Effector memory CD8-positive, alpha-beta T cell (primary cell): ENCODE results near the gene STOM.
A peak's percentile ranks its signal among the peaks of the same experiment; 100 is the strongest.

Source experiments
- ATAC-seq: fragments of 150-1000 bp; cut with Tn5 transposase; replicated peaks from 2 replicates; pipeline ENCODE4 v1.10.0; 2021; ENCODE audit warnings: mild to moderate bottlenecking, moderate library complexity
- DNase-seq, 3 experiments: peaks; one replicate each; pipeline ENCODE4 v3.0.0; 2021
- H3K27ac Mint-ChIP-seq, 2 donors: one replicate each; pipeline ENCODE4 v1.8.0; 2022; ENCODE audit warnings: mild to moderate bottlenecking in 2 of 2, mixed read lengths in 2 of 2, moderate library complexity in 2 of 2
- H3K27me3 Mint-ChIP-seq, 2 donors: one replicate each; pipeline ENCODE4 v1.8.0; 2022; ENCODE audit warnings: mixed read lengths in 2 of 2
- H3K36me3 Mint-ChIP-seq: one replicate; pipeline ENCODE4 v1.8.0; 2022; ENCODE audit warnings: mild to moderate bottlenecking, moderate library complexity, mixed read lengths; ENCODE audit not compliant: insufficient read depth
- H3K4me1 Mint-ChIP-seq, 2 donors: one replicate each; pipeline ENCODE4 v1.8.0; 2022; ENCODE audit warnings: low read depth in 2 of 2, mixed read lengths in 2 of 2
- H3K4me3 Mint-ChIP-seq, 2 donors: one replicate each; pipeline ENCODE4 v1.8.0; 2022; ENCODE audit warnings: mild to moderate bottlenecking in 2 of 2, mixed read lengths in 2 of 2, moderate library complexity in 2 of 2
- H3K9me3 Mint-ChIP-seq, 2 donors: one replicate each; pipeline ENCODE4 v1.8.0; 2022; ENCODE audit warnings: mixed read lengths in 2 of 2

Gene STOM

DNA sequence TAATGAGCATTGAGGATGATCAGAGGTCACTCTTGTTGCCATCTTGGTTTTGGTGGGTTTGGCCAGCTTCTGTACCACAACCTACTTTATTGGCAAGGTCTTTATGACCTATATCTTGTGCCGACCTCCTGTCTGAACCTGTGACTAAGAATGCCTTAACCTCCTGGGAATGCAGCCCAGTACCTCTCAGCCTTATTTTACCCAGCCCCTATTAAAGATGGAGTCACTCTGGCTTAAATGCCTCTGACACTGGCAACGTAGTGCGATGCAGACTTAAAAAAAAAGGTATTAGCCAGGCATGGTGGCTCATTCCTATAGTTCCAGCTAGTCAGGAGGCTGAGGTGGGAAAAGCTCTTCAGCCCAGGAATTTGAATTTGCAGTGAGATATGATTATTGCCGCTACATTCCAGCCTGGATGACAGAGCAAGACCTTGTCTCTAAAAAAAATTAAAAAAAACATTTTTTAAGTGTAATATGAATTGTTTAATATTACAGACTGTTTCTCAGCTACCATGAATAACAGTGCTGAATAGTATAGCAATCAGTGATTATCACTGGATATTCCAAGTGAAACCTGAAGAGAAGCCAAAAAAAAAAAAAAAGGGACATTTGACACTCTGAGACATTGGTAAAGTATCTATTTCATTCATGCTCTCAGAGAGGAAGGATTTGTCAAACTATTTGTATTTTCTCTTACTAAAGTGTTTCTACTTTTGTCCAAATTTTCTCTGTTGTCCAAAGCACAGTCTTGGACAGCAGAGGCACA is 18.3 kb upstream of the STOM start:
- no peak overlapping the region for H3K4me3 Mint-ChIP-seq
- DNase-seq (no peak), ATAC-seq (no peak)
- H3K9me3 Mint-ChIP-seq: no peaks in the 10 kb centered on the region
- H3K27ac Mint-ChIP-seq: no peak overlapping the region
- H3K4me1 Mint-ChIP-seq: peaks cover 4 to 5% of the 10 kb centered on the region in 2 donors
- no peaks in the 10 kb centered on the region for H3K36me3 Mint-ChIP-seq
- H3K27me3 Mint-ChIP-seq: peaks cover 0 to 9% of the 10 kb centered on the region in 2 donors

DNA sequence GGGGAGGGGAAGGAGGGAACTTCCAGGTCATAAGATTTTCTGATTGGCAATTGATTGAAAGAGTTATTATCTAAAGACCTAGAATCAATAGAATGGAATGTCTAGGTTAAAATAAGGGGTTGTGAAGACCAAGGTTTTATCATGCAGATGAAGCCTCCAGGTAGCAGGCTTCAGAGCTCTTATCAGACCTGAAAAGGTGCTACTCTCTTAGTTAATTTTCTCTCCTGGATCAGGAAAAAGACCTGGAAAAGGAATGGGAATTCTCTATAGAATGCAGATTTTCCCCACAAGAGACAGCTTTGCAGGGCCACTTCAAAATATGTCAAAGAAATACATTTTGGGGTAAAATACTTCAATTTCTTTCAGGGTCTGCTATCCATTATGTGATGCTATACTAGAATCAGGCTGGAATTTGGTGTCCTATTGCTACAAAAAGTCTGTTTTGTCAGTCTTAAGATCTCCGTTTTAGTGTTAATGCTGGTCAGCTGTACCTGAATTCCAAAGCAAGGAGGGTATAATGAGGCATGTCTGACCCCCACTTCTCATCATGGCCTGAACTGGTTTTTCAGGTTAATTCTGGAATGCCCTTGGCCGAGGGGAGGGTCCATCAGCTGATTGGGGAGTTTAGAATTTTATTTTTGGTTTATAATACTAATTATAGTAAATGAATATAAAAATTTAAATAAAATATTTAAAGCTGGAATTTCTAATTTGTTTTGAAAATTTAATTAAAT is 16.6 kb upstream of the STOM start:
- no peak for DNase-seq
- H3K4me1 Mint-ChIP-seq: no peaks in the 10 kb centered on the region
- H3K36me3 Mint-ChIP-seq: no peaks in the 10 kb centered on the region
- no peak for ATAC-seq
- no peak overlapping the region for H3K4me3 Mint-ChIP-seq
- no peak overlapping the region for H3K27ac Mint-ChIP-seq
- peaks cover 0 to 9% of the 10 kb centered on the region in 2 donors for H3K27me3 Mint-ChIP-seq
- no peaks in the 10 kb centered on the region for H3K9me3 Mint-ChIP-seq

DNA sequence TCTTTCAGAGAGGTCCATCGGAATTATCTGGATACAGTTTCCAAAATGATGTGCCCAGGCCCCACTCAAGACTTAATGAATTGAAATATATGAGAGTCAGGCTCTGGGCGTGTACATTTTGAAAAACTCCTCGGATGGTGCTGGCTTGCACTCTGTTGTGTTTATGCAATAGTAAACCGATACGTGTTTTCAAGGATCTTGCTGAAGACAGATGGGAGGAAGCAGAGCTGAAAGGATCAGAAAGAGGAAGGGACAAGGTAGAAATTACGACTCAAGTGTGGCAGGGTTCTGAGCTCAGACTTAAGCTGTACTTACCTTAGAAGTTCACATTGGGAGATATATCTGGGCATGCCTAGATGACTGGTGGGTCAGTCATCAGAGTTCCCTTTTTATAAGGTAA is 13.7 kb upstream of the STOM start:
- Mint-ChIP-seq H3K9me3 (no peaks in the 10 kb centered on the region), H3K27ac (no peak overlapping the region), H3K4me1 (no peaks in the 10 kb centered on the region), H3K36me3 (no peaks in the 10 kb centered on the region), H3K27me3 (peaks cover 0 to 9% of the 10 kb centered on the region in 2 donors), H3K4me3 (no peak overlapping the region)
- DNase-seq (no peak), ATAC-seq (no peak)

DNA sequence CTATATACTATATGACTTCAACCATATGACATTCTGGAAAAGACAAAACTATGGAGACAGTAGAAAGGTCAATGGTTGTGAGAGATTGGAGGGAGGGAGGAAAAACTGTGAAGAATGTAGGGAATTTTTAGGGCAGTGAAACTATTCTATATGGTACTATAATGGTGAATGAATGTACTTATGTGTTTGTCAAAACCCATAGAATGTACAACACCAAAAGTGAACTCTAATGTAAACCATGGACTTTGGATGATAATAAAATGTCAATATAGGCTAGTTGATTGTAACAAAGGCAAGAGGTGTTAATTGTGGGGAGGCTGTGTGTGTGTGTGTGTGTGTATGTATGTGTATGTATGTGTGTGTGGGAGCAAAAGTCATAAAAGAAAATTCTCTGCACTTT is 10.8 kb upstream of the STOM start:
- ATAC-seq: no peak
- H3K9me3 Mint-ChIP-seq: no peaks in the 10 kb centered on the region
- H3K27ac Mint-ChIP-seq: no peak overlapping the region
- no peak for DNase-seq
- no peaks in the 10 kb centered on the region for H3K36me3 Mint-ChIP-seq
- H3K27me3 Mint-ChIP-seq: no peaks in the 10 kb centered on the region
- peaks cover 0 to 3% of the 10 kb centered on the region in 2 donors for H3K4me1 Mint-ChIP-seq
- H3K4me3 Mint-ChIP-seq: no peak overlapping the region

DNA sequence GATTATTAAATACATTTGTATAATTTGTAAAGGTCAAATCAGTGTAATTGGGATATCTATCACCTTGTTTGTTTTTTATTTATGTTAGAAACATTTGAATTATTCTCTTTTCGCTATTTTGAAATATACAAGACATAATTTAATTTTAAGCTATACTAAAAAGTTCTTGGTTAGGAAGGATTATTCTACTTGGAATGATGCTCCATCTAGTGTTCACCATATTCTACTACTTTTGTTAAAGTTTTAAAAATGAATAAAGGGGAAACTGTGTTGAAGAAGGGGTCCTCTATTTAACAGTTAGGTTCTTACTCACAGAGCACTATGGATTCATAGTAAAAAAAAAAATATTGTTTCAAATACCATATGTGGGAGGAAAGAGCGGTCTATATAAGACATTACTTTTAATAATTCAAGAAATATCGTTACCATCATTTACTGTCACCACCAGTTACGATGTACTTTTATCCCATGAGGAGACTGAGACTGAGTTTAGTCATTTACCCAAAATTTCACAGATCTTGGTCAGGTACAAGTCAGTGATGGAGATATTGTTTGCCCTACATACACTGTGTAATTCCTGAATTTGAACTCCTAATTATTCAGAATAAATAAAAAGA is 6.3 kb upstream of the STOM start:
- DNase-seq (no peak), ATAC-seq (peak; percentile 42)
- Mint-ChIP-seq H3K36me3 (no peaks in the 10 kb centered on the region), H3K27me3 (no peaks in the 10 kb centered on the region), H3K4me3 (no peak overlapping the region), H3K9me3 (no peaks in the 10 kb centered on the region), H3K27ac (no peak overlapping the region), H3K4me1 (peaks cover 15 to 19% of the 10 kb centered on the region in 2 donors)

DNA sequence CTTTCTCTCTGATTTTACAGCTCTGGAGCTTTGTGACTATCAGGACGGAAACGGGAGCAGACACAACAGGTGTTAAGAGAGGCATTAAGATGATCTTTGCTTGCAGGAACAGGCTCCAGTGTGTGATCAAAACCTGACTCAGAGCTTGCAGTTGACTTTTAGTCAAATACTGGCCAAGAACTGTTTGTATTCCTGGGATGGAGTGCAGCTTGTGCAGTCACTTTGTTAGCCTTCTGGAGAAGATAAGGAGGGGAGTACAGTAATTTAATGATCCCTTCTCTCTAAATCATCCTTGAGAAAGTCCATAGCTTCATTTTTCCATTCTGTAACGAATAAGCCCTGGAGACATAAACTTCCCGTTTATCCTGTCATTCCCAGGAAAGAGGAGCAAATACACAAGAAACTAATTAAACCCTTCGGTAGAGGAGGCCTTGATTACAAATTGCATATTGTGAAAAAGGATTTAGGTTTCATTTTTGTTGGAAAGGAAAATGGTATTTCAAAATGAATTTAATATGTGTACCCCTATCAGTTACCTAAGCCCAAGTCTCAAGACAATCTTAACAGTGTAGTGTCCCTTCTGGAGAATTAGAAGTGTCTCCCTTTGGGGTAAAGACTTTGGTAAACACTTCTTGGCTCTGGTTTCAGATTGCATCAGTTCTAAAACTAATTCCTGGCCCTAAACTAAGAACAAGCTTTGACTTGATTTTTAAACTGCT is 3.1 kb upstream of the STOM start:
- Mint-ChIP-seq H3K9me3 (peaks cover 0 to 7% of the 10 kb centered on the region in 2 donors), H3K27ac (peak overlapping the region in 1 of 2 donors; percentile 2), H3K36me3 (peaks cover 19% of the 10 kb centered on the region), H3K27me3 (no peaks in the 10 kb centered on the region), H3K4me1 (peaks cover 27 to 28% of the 10 kb centered on the region in 2 donors), H3K4me3 (no peak overlapping the region)
- ATAC-seq: no peak
- no peak for DNase-seq

DNA sequence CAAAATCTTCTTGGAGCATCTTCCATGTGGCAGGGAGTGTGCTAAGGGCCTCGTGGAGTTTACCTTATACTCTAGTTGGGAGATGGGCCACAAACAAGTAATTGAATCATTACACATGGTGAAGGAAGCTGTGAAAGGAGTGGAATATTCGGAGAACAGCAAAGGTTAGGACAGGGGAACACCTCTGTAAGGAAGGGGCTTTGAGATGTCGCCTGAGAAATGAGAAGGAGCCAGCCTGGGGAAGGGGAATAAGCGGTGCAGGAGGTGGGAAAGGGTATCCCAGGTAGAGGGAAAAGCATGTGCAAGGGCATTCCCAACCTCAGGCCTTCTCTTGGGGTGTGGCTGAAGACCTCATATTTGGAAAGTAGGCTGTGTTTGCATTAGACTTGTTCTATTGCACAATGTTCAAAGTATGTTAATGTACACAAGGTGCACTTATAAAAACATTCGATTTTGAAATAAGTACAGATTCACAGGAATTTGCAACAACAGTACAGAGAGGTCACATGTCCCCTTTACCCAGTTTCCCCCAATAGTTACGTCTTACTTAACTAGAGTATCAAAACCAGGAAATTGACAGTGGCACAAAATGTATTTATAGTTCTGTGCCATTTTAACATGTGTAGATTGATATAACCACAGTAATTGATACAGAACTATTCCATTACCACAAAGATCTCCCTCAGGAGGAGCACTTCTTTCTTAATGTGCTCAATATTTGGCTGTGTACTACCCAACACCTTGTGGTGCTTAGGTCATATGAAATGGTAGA is 2.4 kb upstream of the STOM start:
- ATAC-seq (no peak), DNase-seq (no peak)
- H3K4me1 Mint-ChIP-seq: peaks cover 27 to 36% of the 10 kb centered on the region in 2 donors
- H3K27ac Mint-ChIP-seq: peak overlapping the region in 1 of 2 donors; percentile 4
- H3K9me3 Mint-ChIP-seq: peaks cover 0 to 7% of the 10 kb centered on the region in 2 donors
- H3K27me3 Mint-ChIP-seq: no peaks in the 10 kb centered on the region
- H3K36me3 Mint-ChIP-seq: peaks cover 19% of the 10 kb centered on the region
- no peak overlapping the region for H3K4me3 Mint-ChIP-seq

DNA sequence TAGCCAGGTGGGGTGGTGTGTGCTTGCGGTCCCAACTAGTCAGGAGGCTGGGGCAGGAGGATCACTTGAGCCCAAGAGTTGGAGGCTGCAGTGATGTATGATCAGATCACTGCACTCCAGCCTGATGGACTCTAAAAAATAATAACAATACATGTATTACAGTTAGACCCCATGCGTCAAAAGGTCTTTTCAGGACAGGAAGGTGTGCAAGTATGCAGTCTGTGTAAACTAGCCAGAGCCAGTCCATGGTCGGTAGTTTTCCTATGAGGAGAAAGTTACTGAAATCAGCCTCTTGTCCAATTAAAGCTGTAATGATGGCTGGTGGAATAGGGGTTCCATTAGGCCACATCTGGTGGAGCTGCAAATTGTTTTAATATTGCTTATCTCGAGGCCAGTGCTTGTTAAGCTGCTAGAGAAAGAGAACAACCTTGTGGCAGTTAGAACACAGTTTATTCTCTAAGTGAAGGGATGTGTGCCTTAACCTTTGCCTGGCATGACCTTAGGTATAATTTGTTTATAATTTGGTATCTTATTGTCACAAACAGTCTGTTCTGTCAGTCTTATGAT is 1.5 kb upstream of the STOM start:
- DNase-seq (no peak), ATAC-seq (no peak)
- H3K4me3 Mint-ChIP-seq: peak overlapping the region; percentile 56 to 83
- H3K4me1 Mint-ChIP-seq: peaks cover 32 to 44% of the 10 kb centered on the region in 2 donors
- peak overlapping the region in 1 of 2 donors; percentile 4 for H3K27ac Mint-ChIP-seq
- H3K9me3 Mint-ChIP-seq: peaks cover 0 to 7% of the 10 kb centered on the region in 2 donors
- H3K27me3 Mint-ChIP-seq: no peaks in the 10 kb centered on the region
- H3K36me3 Mint-ChIP-seq: peaks cover 23% of the 10 kb centered on the region

DNA sequence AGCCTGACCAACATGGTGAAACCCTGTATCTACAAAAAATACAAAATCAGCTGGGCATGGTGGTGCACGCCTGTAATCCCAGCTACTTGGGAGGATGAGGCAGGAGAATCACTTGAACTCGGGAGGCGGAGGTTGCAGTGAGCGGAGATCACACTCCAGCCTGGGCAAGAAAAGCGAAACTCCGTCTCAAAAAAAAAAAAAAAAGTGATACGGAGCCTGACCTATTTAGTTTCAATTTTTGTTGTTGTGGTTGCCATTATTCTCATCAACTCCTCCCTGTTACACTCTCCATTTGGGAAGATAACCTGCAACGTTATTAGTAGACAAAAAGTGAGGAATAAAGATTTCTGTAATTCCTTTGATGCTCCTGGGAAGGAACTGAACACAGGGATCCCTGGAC is 1.3 kb downstream of the STOM start:
- ATAC-seq (peak; percentile 12), DNase-seq (peak in 1 of 3 experiments; percentile 23)
- peaks cover 0 to 7% of the 10 kb centered on the region in 2 donors for H3K9me3 Mint-ChIP-seq
- H3K36me3 Mint-ChIP-seq: peaks cover 24% of the 10 kb centered on the region
- H3K27me3 Mint-ChIP-seq: no peaks in the 10 kb centered on the region
- H3K4me3 Mint-ChIP-seq: peak overlapping the region; percentile 83 to 93
- H3K4me1 Mint-ChIP-seq: peaks cover 45 to 63% of the 10 kb centered on the region in 2 donors
- H3K27ac Mint-ChIP-seq: peak overlapping the region; percentile 83 to 88

DNA sequence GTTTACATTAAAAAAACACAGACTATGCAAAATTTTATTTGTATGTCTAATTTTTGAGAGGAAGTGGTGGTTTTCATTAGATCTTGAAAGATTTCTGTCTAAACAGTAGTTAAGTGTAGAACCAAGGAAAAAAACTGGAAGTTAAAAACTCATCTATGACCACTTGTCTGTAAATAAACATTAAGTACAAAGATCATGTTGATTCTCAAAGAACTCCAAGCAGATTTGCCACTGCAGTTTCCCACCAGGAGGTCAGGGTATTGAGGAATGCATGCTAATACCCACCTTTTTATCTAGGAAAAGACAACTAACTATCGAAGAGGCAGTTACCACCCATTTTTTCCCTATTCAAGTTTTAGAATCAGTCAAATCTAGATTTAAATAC is 1.9 kb downstream of the STOM start:
- peaks cover 45 to 67% of the 10 kb centered on the region in 2 donors for H3K4me1 Mint-ChIP-seq
- no peaks in the 10 kb centered on the region for H3K27me3 Mint-ChIP-seq
- H3K27ac Mint-ChIP-seq: peak overlapping the region; percentile 83 to 88

DNA sequence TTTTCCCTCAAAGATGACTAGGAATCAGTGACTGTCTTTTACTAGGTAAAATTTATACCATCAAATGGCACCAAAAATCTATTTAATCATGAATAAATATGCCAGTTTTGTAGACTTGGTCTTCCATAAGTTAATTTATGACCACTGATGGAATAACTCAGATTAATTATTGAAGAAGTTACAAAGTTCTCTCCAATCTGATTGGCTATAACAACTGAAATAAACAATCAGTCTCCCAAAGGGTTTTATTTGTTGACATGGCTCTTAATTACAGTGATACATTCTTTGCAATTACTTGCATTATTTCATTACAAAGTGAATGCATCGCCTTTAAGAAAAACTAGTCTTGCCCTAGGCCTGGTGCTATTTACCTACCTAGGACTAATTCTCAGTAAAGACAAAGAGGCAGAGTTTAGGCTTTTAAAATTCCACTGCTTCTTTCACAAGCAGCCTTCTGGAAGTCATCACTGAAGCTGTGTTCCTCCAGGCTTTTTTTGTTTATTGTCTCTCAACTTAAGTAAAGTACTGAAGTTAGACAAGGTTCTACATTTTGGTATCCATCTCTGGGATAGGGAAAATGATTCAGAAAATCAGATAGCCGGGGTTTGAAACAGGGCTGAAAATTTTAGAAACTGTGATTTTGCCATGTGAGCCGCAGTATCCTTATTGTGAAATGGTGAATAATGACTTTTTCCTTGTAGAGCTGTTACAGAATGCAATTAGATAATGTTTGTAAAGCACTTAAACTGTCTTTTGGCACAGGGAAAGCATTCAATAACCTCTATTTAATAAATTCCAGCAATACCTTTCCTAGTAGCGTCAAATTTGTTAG is 2.5 kb downstream of the STOM start:
- no peak for ATAC-seq
- no peak for DNase-seq
- Mint-ChIP-seq H3K27me3 (no peaks in the 10 kb centered on the region), H3K9me3 (peaks cover 0 to 7% of the 10 kb centered on the region in 2 donors), H3K4me1 (peaks cover 45 to 68% of the 10 kb centered on the region in 2 donors), H3K36me3 (peaks cover 24% of the 10 kb centered on the region), H3K27ac (peak overlapping the region; percentile 88 to 89), H3K4me3 (peak overlapping the region; percentile 83 to 93)

More for the DNA sequence above, 1.9 kb downstream of the STOM start:
- H3K4me3 Mint-ChIP-seq: peak overlapping the region; percentile 83 to 93
- no peak for ATAC-seq
- DNase-seq: no peak
- peaks cover 24% of the 10 kb centered on the region for H3K36me3 Mint-ChIP-seq
- H3K9me3 Mint-ChIP-seq: peaks cover 0 to 7% of the 10 kb centered on the region in 2 donors
